Activated T-cell treated with anti-CD3 and anti-CD28 coated beads for 4 hours (primary cell): ENCODE results near the gene FANK1.
A peak's percentile ranks its signal among the peaks of the same experiment; 100 is the strongest.
"Not testable (repeated sequence)": the region's sequence is repeated elsewhere in the genome, so short reads cannot be mapped to it uniquely, and the experiment has no call there.

Experiments used
- DNase-seq: peaks from one replicate; pipeline ENCODE4 v3.0.0-alpha.2; 2020

The FANK1 gene

GRCh38 chr10:126036515-126036914 is 140.2 kb downstream of the FANK1 start:
- DNase-seq: no peak

GRCh38 chr10:126037946-126038345 is 141.6 kb downstream of the FANK1 start:
- no peak for DNase-seq

- DNase-seq: no peak
These were observed 144.8 kb downstream of the FANK1 start for GRCh38 chr10:126041117-126041516.

- DNase-seq: peak; percentile 43
These were observed 145.5 kb downstream of the FANK1 start for GRCh38 chr10:126041804-126042231.

- no peak for DNase-seq
These were observed 146.0 kb downstream of the FANK1 start for GRCh38 chr10:126042354-126042753.

GRCh38 chr10:126042906-126043305 is 146.5 kb downstream of the FANK1 start:
- no peak for DNase-seq

- DNase-seq: no peak
These were observed 147.0 kb downstream of the FANK1 start for GRCh38 chr10:126043389-126043788.

- DNase-seq: no peak
These were observed 149.5 kb downstream of the FANK1 start for GRCh38 chr10:126045861-126046260.

- DNase-seq: no peak
These were observed 150.5 kb downstream of the FANK1 start for GRCh38 chr10:126046831-126047230.

GRCh38 chr10:126047749-126048148 is 151.4 kb downstream of the FANK1 start:
- not testable (repeated sequence) for DNase-seq

- no peak for DNase-seq
These were observed 153.7 kb downstream of the FANK1 start for GRCh38 chr10:126049759-126050700.

GRCh38 chr10:126052171-126052570 is 155.8 kb downstream of the FANK1 start:
- DNase-seq: no peak

- no peak for DNase-seq
These were observed 157.8 kb downstream of the FANK1 start for GRCh38 chr10:126054191-126054590.

- DNase-seq: no peak
These were observed 161.1 kb downstream of the FANK1 start for GRCh38 chr10:126057494-126057893.

GRCh38 chr10:126058104-126058503 is 161.7 kb downstream of the FANK1 start:
- DNase-seq: no peak

- no peak for DNase-seq
These were observed 162.1 kb downstream of the FANK1 start for GRCh38 chr10:126058507-126058906.
